Endothelial cell (in vitro differentiated cells): ENCODE results near the gene UBP1. TPM values are rescaled to one million over a fixed set of nuclear protein-coding genes. Genes with fewer than 3 reads are reported as not detected.

Source experiments
- DNase-seq: peaks from one replicate; pipeline ENCODE4 v3.0.0; 2021; ENCODE audit warnings: low spot score
- H3K27ac Mint-ChIP-seq: one replicate; pipeline ENCODE4 v1.8.0; 2021; ENCODE audit warnings: mixed read lengths, inconsistent platforms; ENCODE audit not compliant: unreplicated experiment
- H3K27me3 Mint-ChIP-seq: one replicate; pipeline ENCODE4 v1.8.0; 2021; ENCODE audit warnings: mild to moderate bottlenecking, moderate library complexity, mixed read lengths, inconsistent platforms; ENCODE audit not compliant: unreplicated experiment
- H3K36me3 Mint-ChIP-seq: one replicate; pipeline ENCODE4 v1.8.0; 2021; ENCODE audit warnings: mild to moderate bottlenecking, low read depth, mixed read lengths, inconsistent platforms; ENCODE audit not compliant: unreplicated experiment
- H3K4me1 Mint-ChIP-seq: one replicate; pipeline ENCODE4 v1.8.0; 2021; ENCODE audit warnings: mild to moderate bottlenecking, mixed read lengths, inconsistent platforms; ENCODE audit not compliant: unreplicated experiment
- H3K4me3 Mint-ChIP-seq: one replicate; pipeline ENCODE4 v1.8.0; 2021; ENCODE audit warnings: mild to moderate bottlenecking, mixed read lengths, inconsistent platforms; ENCODE audit not compliant: unreplicated experiment
- H3K9me3 Mint-ChIP-seq: one replicate; pipeline ENCODE4 v1.8.0; 2021; ENCODE audit warnings: mixed read lengths, inconsistent platforms; ENCODE audit not compliant: unreplicated experiment
- long read RNA-seq: library from polyadenylated mRNA; unstranded; transcript quantifications from one replicate; pipeline ENCODE4 v2.0.0, GENCODE V29; 2020; ENCODE audit not compliant: unreplicated experiment
- total RNA-seq: library from RNA; stranded (reverse); fragmentation: NEBNext Ultra II Directional; extraction: Animal tissue kit (Norgen Biotek cat#: 25700); gene quantifications from one replicate; pipeline ENCODE4 v1.2.1, GENCODE V29; 2021; ENCODE audit not compliant: unreplicated experiment
- TF ChIP-seq, protein P1 (sequence below): fragments of 200-600 bp; sonication (generic); IDR thresholded peaks from one replicate; pipeline ENCODE4 v1.5.0; 2021; ENCODE audit warnings: antibody characterized with exemption; ENCODE audit not compliant: unreplicated experiment

UBP1 gene, protein sequence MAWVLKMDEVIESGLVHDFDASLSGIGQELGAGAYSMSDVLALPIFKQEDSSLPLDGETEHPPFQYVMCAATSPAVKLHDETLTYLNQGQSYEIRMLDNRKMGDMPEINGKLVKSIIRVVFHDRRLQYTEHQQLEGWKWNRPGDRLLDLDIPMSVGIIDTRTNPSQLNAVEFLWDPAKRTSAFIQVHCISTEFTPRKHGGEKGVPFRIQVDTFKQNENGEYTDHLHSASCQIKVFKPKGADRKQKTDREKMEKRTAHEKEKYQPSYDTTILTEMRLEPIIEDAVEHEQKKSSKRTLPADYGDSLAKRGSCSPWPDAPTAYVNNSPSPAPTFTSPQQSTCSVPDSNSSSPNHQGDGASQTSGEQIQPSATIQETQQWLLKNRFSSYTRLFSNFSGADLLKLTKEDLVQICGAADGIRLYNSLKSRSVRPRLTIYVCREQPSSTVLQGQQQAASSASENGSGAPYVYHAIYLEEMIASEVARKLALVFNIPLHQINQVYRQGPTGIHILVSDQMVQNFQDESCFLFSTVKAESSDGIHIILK
- total RNA-seq = 83.3 TPM
- long read RNA-seq, partial matches to known transcripts = 1 of 3 reads
- long read RNA-seq, other reads (novel, unspliced or antisense) = 2 of 3 reads

DNA sequence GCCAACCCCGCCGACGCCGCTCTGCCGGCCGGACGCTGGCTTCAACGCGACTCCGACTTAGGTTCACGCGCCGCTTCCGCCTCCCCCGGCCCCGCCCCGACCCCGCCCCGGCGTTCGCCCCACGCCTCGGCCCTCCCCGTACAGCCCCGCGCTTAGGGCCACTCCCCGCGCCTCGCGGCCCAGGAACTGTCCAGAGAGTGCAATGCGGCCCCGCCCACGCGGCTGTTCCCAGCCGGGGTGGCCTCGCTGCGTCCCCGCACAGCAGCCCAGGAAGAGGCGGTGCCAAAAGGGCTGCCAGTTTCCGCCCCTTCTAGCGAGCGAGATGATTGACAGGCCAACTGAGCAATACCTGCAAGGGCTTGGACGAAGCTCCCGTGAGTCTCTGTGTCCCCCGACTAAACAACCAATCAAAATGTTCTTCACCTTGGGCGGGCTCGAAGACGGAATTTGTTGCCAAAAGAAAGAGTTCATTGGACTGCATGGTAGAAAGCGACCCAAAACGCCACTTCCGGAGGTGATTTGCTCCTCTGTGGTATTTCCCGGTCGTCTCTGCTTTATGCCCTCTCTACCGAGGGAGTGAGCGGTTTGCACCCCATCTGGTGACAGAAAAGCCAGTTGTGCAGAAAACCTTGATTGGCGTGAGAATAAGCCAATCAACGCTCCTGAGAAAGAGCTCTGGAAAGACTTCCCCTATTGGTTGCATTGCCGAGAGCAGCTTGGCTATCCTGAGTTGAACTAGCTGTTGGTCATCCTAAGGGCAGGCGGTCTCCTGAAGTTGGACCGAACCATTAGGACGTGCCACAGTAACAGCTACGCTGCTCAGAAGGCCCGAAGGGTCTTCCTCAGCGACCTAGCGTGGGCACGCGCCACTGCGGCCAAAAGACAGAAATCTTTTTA lies at the start of gene UBP1:
Gene UBP1 (minus strand): TSS at position 78 of the 897 bp plus-strand sequence. CDS start 557 bp downstream, outside the sequence.
- H3K36me3 Mint-ChIP-seq = peaks cover 10% of the 10 kb centered on the region

DNA sequence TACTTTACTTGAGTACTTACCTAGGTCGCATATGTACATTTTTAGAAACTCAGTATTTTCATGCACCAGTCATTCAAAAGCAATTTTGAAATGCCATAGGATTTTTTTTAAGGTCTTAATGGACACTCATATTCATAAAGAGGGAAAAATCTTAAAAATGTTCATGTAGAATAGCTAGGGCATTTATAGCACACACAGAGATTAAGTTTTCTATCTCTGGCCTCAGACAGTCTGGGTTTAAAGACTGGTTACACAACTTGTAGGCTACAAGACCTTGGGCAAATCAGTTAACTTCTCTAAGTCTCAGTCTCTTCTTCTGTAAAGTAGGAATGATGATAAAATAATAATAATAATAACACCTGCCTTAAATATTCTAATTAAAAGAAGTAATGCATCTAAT lies 48.5 kb upstream of the UBP1 start:
- Mint-ChIP-seq H3K36me3 (peaks cover 4% of the 10 kb centered on the region), H3K9me3 (no peaks in the 10 kb centered on the region), H3K4me1 (no peaks in the 10 kb centered on the region), H3K4me3 (no peak overlapping the region), H3K27ac (no peak overlapping the region), H3K27me3 (peaks cover 2% of the 10 kb centered on the region)
- DNase-seq = no peak
- TF ChIP-seq, protein P1, sequence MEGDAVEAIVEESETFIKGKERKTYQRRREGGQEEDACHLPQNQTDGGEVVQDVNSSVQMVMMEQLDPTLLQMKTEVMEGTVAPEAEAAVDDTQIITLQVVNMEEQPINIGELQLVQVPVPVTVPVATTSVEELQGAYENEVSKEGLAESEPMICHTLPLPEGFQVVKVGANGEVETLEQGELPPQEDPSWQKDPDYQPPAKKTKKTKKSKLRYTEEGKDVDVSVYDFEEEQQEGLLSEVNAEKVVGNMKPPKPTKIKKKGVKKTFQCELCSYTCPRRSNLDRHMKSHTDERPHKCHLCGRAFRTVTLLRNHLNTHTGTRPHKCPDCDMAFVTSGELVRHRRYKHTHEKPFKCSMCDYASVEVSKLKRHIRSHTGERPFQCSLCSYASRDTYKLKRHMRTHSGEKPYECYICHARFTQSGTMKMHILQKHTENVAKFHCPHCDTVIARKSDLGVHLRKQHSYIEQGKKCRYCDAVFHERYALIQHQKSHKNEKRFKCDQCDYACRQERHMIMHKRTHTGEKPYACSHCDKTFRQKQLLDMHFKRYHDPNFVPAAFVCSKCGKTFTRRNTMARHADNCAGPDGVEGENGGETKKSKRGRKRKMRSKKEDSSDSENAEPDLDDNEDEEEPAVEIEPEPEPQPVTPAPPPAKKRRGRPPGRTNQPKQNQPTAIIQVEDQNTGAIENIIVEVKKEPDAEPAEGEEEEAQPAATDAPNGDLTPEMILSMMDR = no peak

More for the DNA sequence above, at the start of gene UBP1:
- TF ChIP-seq, protein P1 = no peak
- H3K4me1 Mint-ChIP-seq = peaks cover 34% of the 10 kb centered on the region
- no peaks in the 10 kb centered on the region for H3K9me3 Mint-ChIP-seq
- DNase-seq = peak; percentile 93
- peaks cover 5% of the 10 kb centered on the region for H3K27me3 Mint-ChIP-seq
- H3K4me3 Mint-ChIP-seq = peak within 1 kb of the TSS; percentile 99
- H3K27ac Mint-ChIP-seq = peak within 1 kb of the TSS; percentile 99

DNA sequence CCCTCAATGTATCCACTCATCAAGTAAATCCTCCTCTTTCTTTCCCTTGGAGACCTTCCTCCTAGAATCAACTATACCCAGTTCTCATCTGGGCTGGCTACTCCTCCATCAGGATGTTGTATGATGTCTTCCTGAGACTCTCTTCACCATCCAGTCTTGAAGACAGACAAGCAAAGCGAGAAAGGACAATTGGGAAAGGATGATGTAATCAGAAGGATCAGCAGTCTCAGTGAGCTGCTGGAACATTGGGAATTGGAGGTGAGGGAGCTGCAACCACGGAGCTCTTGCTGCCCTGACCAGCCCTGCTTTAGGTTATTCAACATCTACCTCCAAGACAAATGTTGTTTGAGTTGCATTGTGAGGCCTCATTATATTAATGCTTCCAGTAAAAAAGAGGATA lies 48.0 kb upstream of the UBP1 start:
- H3K27me3 Mint-ChIP-seq = peaks cover under 1% of the 10 kb centered on the region
- H3K36me3 Mint-ChIP-seq = peaks cover 4% of the 10 kb centered on the region
- H3K4me3 Mint-ChIP-seq = no peak overlapping the region
- H3K4me1 Mint-ChIP-seq = no peaks in the 10 kb centered on the region
- no peak overlapping the region for H3K27ac Mint-ChIP-seq
- no peak for DNase-seq
- TF ChIP-seq, protein P1 = no peak
- H3K9me3 Mint-ChIP-seq = no peaks in the 10 kb centered on the region

DNA sequence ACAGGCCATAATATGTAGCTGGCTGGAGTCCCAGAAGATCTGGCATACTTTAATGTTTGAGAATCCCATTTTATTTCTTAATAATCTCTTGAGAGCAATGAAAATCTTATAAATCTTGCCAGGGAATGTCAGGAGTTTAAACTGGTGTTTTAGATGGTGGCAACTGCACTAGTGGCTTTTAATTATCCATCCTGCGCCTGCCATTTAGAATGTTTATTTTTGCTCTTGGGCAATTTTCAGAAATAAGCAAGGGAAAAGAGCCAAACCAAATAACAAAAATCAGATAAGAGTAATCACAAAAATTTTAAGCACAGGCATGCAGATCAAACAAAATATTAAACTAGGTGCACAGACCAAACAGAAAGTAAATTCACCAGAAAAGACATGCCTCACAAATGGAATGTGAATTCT lies 41.9 kb upstream of the UBP1 start:
- Mint-ChIP-seq H3K4me1 (no peaks in the 10 kb centered on the region), H3K27me3 (peaks cover 4% of the 10 kb centered on the region), H3K4me3 (no peak overlapping the region), H3K27ac (no peak overlapping the region), H3K36me3 (peaks cover 9% of the 10 kb centered on the region), H3K9me3 (no peaks in the 10 kb centered on the region)
- DNase-seq = no peak
- TF ChIP-seq, protein P1 = no peak
